Calu3 (cell line): ENCODE results near the gene ITGA6. TPM values are rescaled to one million over a fixed set of nuclear protein-coding genes. Genes with fewer than 3 reads are reported as not detected.

Experiments
- BruUV-seq: library from RNA; stranded (reverse); fragments of 400-500 nt; replicated peaks from 2 replicates; lab custom pipeline; 2021; lab: Mats Ljungman, UMichigan
- CTCF ChIA-PET: fragments of 300-600 bp; sonication (Branson Sonifier 250); formaldehyde crosslinking; loops from one replicate; lab custom pipeline; 2022; ENCODE audit warnings: antibody characterized with exemption; lab: Charles Lee
- DNase-seq: peaks from one replicate; pipeline ENCODE4 v3.0.0; 2022
- H3K27ac Mint-ChIP-seq: one replicate; pipeline ENCODE4 v1.8.0; 2022; ENCODE audit warnings: mixed read lengths; ENCODE audit not compliant: unreplicated experiment
- H3K27me3 Mint-ChIP-seq: one replicate; pipeline ENCODE4 v1.8.0; 2022; ENCODE audit warnings: mixed read lengths; ENCODE audit not compliant: unreplicated experiment
- H3K36me3 Mint-ChIP-seq: one replicate; pipeline ENCODE4 v1.8.0; 2022; ENCODE audit warnings: mild to moderate bottlenecking, moderate library complexity, mixed read lengths; ENCODE audit not compliant: insufficient read depth, unreplicated experiment
- H3K4me1 Mint-ChIP-seq: one replicate; pipeline ENCODE4 v1.8.0; 2022; ENCODE audit warnings: mild to moderate bottlenecking, low read depth, mixed read lengths; ENCODE audit not compliant: unreplicated experiment
- H3K4me3 Mint-ChIP-seq: one replicate; pipeline ENCODE4 v1.8.0; 2022; ENCODE audit warnings: mild to moderate bottlenecking, low read depth, moderate library complexity, mixed read lengths; ENCODE audit not compliant: unreplicated experiment
- H3K9me3 Mint-ChIP-seq: one replicate; pipeline ENCODE4 v1.8.0; 2022; ENCODE audit warnings: low read depth, mixed read lengths; ENCODE audit not compliant: unreplicated experiment
- intact Hi-C: fragments of 100-400 bp; cut with micrococcal nuclease; formaldehyde crosslinking; loops from one replicate; pipeline ENCODE4 v1.10.0; 2022; ENCODE audit not compliant: unreplicated experiment
- total RNA-seq: library from RNA; stranded (reverse); gene quantifications from 2 replicates; pipeline ENCODE4 v1.2.3, GENCODE V29; 2022
- TF ChIP-seq, protein P1 (sequence below): fragments of 200-600 bp; IDR thresholded peaks from one replicate; pipeline ENCODE4 v1.8.0; 2022; ENCODE audit warnings: antibody characterized with exemption; ENCODE audit not compliant: unreplicated experiment

The ITGA6 gene
- total RNA-seq, 1 experiment from 2014 or later, result 270 TPM

DNA sequence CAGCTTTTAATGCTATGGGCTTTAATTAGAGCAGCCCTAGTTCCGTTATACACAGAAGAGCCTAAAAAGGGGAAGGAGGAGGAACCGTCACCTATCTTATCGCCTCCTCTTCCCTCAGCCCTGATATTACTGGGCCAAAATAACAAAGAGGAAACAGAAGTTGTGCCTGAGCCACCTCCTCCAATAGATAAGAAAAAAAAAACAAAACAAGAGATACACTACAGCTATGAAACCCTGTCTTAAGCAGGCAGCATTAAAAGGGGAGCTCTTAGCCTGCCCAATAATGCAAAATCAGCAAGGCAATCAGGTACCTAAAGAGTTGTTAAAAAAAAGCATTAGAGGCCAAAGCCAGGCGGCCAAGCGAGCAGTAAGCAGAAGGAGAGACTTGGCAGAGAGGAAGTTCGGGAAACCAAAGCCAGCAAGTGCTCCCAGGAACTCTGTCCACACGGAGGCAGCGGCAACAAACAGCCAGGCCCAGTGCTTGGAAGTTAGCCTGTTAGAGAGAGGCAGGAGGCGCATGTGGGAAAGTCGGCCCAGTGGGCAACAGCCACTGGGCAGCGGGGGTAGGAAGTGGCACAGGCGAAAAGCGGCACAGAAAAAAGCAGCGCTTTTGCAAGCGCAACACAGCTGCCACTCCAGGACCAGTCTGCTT, 86.7 kb downstream of the ITGA6 start:
- TF ChIP-seq, protein P1, sequence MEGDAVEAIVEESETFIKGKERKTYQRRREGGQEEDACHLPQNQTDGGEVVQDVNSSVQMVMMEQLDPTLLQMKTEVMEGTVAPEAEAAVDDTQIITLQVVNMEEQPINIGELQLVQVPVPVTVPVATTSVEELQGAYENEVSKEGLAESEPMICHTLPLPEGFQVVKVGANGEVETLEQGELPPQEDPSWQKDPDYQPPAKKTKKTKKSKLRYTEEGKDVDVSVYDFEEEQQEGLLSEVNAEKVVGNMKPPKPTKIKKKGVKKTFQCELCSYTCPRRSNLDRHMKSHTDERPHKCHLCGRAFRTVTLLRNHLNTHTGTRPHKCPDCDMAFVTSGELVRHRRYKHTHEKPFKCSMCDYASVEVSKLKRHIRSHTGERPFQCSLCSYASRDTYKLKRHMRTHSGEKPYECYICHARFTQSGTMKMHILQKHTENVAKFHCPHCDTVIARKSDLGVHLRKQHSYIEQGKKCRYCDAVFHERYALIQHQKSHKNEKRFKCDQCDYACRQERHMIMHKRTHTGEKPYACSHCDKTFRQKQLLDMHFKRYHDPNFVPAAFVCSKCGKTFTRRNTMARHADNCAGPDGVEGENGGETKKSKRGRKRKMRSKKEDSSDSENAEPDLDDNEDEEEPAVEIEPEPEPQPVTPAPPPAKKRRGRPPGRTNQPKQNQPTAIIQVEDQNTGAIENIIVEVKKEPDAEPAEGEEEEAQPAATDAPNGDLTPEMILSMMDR, result no peak
- CTCF ChIA-PET, result no interaction called here
- no peak for DNase-seq
- H3K36me3 Mint-ChIP-seq, result peaks cover 6% of the 10 kb centered on the region
- no peak overlapping the region for H3K27ac Mint-ChIP-seq
- H3K4me1 Mint-ChIP-seq, result no peaks in the 10 kb centered on the region
- intact Hi-C loops, result no loop called here
- H3K27me3 Mint-ChIP-seq, result no peaks in the 10 kb centered on the region
- H3K9me3 Mint-ChIP-seq, result peaks cover 4% of the 10 kb centered on the region
- no peak overlapping the region for H3K4me3 Mint-ChIP-seq
- no TSS peak for BruUV-seq

- H3K4me3 Mint-ChIP-seq, result no peak overlapping the region
- no peak for DNase-seq
These were observed 88.9 kb downstream of the ITGA6 start for GRCh38 chr2:172516299-172516698.

DNA sequence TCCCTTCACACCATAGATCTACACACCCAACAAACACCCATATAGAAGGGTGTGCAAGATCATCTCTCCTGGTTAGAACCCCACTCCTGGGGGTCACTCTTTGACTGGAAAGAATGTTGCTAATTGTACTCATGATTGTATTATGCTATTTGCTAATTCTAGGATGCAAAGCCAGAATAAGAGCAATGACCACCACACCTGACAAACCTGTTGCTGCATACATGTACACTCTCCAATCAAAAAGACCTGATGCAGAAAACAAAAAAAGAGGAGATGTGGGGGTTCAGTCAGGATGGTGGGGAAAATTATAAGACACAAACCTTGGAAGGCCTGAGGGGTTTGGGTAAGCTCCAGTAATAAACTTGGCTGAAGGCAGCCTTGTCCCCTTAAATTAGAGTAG, 91.6 kb downstream of the ITGA6 start:
- intact Hi-C loops, result no loop called here
- CTCF ChIA-PET, result no interaction called here
- no peaks in the 10 kb centered on the region for H3K4me1 Mint-ChIP-seq
- no TSS peak for BruUV-seq
- TF ChIP-seq, protein P1, result no peak
- peaks cover 6% of the 10 kb centered on the region for H3K9me3 Mint-ChIP-seq
- H3K36me3 Mint-ChIP-seq, result no peaks in the 10 kb centered on the region
- no peaks in the 10 kb centered on the region for H3K27me3 Mint-ChIP-seq
- no peak for DNase-seq
- no peak overlapping the region for H3K27ac Mint-ChIP-seq
- no peak overlapping the region for H3K4me3 Mint-ChIP-seq

More at GRCh38 chr2:172516299-172516698, 88.9 kb downstream of the ITGA6 start:
- no peak overlapping the region for H3K27ac Mint-ChIP-seq
- CTCF ChIA-PET, result no interaction called here
- H3K27me3 Mint-ChIP-seq, result no peaks in the 10 kb centered on the region
- peaks cover 9% of the 10 kb centered on the region for H3K9me3 Mint-ChIP-seq
- peaks cover 6% of the 10 kb centered on the region for H3K36me3 Mint-ChIP-seq
- BruUV-seq, result no TSS peak
- TF ChIP-seq, protein P1, result no peak
- H3K4me1 Mint-ChIP-seq, result no peaks in the 10 kb centered on the region
- intact Hi-C loops, result no loop called here

GRCh38 chr2:172525601-172526000, 98.2 kb downstream of the ITGA6 start:
- TF ChIP-seq, protein P1, result no peak
- H3K36me3 Mint-ChIP-seq, result no peaks in the 10 kb centered on the region
- intact Hi-C loops, result no loop called here
- H3K27me3 Mint-ChIP-seq, result no peaks in the 10 kb centered on the region
- H3K4me1 Mint-ChIP-seq, result peaks cover 25% of the 10 kb centered on the region
- DNase-seq, result peak; percentile 64
- CTCF ChIA-PET, result interaction anchor here (1.0 kb wide), 1 partner anchor 98 kb away, joined by 3 read pairs; the partner anchor contains the start of gene ITGA6
- no TSS peak for BruUV-seq
- peak overlapping the region; percentile 4 for H3K27ac Mint-ChIP-seq
- peaks cover 3% of the 10 kb centered on the region for H3K9me3 Mint-ChIP-seq
- peak overlapping the region; percentile 3 for H3K4me3 Mint-ChIP-seq
